Activated CD4-positive, alpha-beta T cell treated with anti-CD3 and anti-CD28 coated beads, Interleukin-2, Interleukin-4, amounts not matched to agents 100 ng/mL and 50 ng/mL, durations not matched to agents 16 hours and 8 hours (primary cell): ENCODE measurements around the gene GNG7.
A peak's percentile ranks its signal among the peaks of the same experiment; 100 is the strongest.
"Not testable (repeated sequence)": the region's sequence is repeated elsewhere in the genome, so short reads cannot be mapped to it uniquely, and the experiment has no call there.

Experiments used
- DNase-seq: peaks from one replicate; pipeline ENCODE4 v3.0.0-alpha.2; 2020; ENCODE audit warnings: low spot score

GNG7 gene

GRCh38 chr19:2507109-2507508 is 195.4 kb downstream of the GNG7 start:
- peak; percentile 28 for DNase-seq

- not testable (repeated sequence) for DNase-seq
These were observed 195.8 kb downstream of the GNG7 start for GRCh38 chr19:2506656-2507055.

- DNase-seq: peak; percentile 13
These were observed 198.9 kb downstream of the GNG7 start for GRCh38 chr19:2503521-2504109.

GRCh38 chr19:2500841-2501261 is 201.6 kb downstream of the GNG7 start:
- no peak for DNase-seq

GRCh38 chr19:2500156-2500555 is 202.3 kb downstream of the GNG7 start:
- no peak for DNase-seq

- DNase-seq: no peak
These were observed 205.3 kb downstream of the GNG7 start for GRCh38 chr19:2497186-2497585.

- DNase-seq: no peak
These were observed 206.7 kb downstream of the GNG7 start for GRCh38 chr19:2495651-2496316.

GRCh38 chr19:2495130-2495641 is 207.3 kb downstream of the GNG7 start:
- no peak for DNase-seq

GRCh38 chr19:2494447-2495129 is 207.9 kb downstream of the GNG7 start:
- peak; percentile 13 for DNase-seq

- no peak for DNase-seq
These were observed 208.4 kb downstream of the GNG7 start for GRCh38 chr19:2494084-2494446.

- DNase-seq: not testable (repeated sequence)
These were observed 209.0 kb downstream of the GNG7 start for GRCh38 chr19:2493448-2493847.

GRCh38 chr19:2492870-2493269 is 209.6 kb downstream of the GNG7 start:
- DNase-seq: no peak

- no peak for DNase-seq
These were observed 211.2 kb downstream of the GNG7 start for GRCh38 chr19:2491130-2491801.

- no peak for DNase-seq
These were observed 211.8 kb downstream of the GNG7 start for GRCh38 chr19:2490659-2491058.

GRCh38 chr19:2488942-2489731 is 213.4 kb downstream of the GNG7 start:
- no peak for DNase-seq

- DNase-seq: no peak
These were observed 214.0 kb downstream of the GNG7 start for GRCh38 chr19:2488405-2488941.

- no peak for DNase-seq
These were observed 214.7 kb downstream of the GNG7 start for GRCh38 chr19:2487842-2488241.

- no peak for DNase-seq
These were observed 215.4 kb downstream of the GNG7 start for GRCh38 chr19:2487090-2487489.

- no peak for DNase-seq
These were observed 217.1 kb downstream of the GNG7 start for GRCh38 chr19:2485428-2485827.

- DNase-seq: no peak
These were observed 218.1 kb downstream of the GNG7 start for GRCh38 chr19:2484178-2484937.
